ENCODE data around the gene SZRD1. TPM values are rescaled to one million over a fixed set of nuclear protein-coding genes. Genes with fewer than 3 reads are reported as not detected.

SZRD1 gene
- total RNA-seq (2021) = 94.9 to 113 TPM (median 104 TPM) in 3 replicates
- Bru-seq, nascent RNA = percentile 83 among the genes with signal in this experiment
- long read RNA-seq, experiment 1, transcript SZRD1-210 (3 exons, 3,401 nt) = major isoform, 129 of 444 reads
- long read RNA-seq, experiment 1, transcript SZRD1-201 (4 exons, 3,636 nt) = minor isoform, 73 of 444 reads
- long read RNA-seq, experiment 1, transcript SZRD1-202 (3 exons, 3,447 nt) = minor isoform, 118 of 444 reads
- long read RNA-seq, experiment 1, transcript SZRD1-203 (4 exons, 892 nt) = minor isoform, 47 of 444 reads
- long read RNA-seq, experiment 1, partial matches to known transcripts = 72 of 444 reads
- long read RNA-seq, experiment 1, other reads (novel, unspliced or antisense) = 5 of 444 reads
- long read RNA-seq, experiment 2, transcript SZRD1-210 (3 exons, 3,401 nt) = minor isoform, 24 of 127 reads
- long read RNA-seq, experiment 2, transcript SZRD1-201 (4 exons, 3,636 nt) = minor isoform, 16 of 127 reads
- long read RNA-seq, experiment 2, transcript SZRD1-202 (3 exons, 3,447 nt) = major isoform, 27 of 127 reads
- long read RNA-seq, experiment 2, partial matches to known transcripts = 7 of 127 reads
- long read RNA-seq, experiment 2, other reads (novel, unspliced or antisense) = 49 of 127 reads
- long read RNA-seq, experiment 3, transcript SZRD1-202 (3 exons, 3,447 nt) = minor isoform, 34 of 117 reads
- long read RNA-seq, experiment 3, transcript SZRD1-203 (4 exons, 892 nt) = minor isoform, 17 of 117 reads
- long read RNA-seq, experiment 3, transcript SZRD1-201 (4 exons, 3,636 nt) = minor isoform, 24 of 117 reads
- long read RNA-seq, experiment 3, transcript SZRD1-210 (3 exons, 3,401 nt) = major isoform, 35 of 117 reads
- long read RNA-seq, experiment 3, partial matches to known transcripts = 3 of 117 reads
- long read RNA-seq, experiment 3, other reads (novel, unspliced or antisense) = 4 of 117 reads

GRCh38 chr1:16366722-16367257 is at the start of gene SZRD1:
TSS of gene SZRD1 (plus strand) at chr1:16367242. CDS start at chr1:16367258, 16 bp downstream.
- peak; percentile 91 for ATAC-seq
- ChIA-PET CTCF (interaction anchor here (1.2 kb wide), 1 partner anchor 14 kb away, joined by 3 read pairs; no protein-coding TSS in a partner anchor), POLR2A (interaction anchor here (1.0 kb wide), 1 partner anchor 36 kb away, joined by 3 read pairs; no protein-coding TSS in a partner anchor)
- H3K27ac Mint-ChIP-seq = peak within 1 kb of the TSS; percentile 97
- peaks cover 4% of the 10 kb centered on the region for H3K27me3 Mint-ChIP-seq (ENCODE audit: low read depth)
- H3K9me3 Mint-ChIP-seq = no peaks in the 10 kb centered on the region
- H3K4me1 Mint-ChIP-seq = peaks cover 17% of the 10 kb centered on the region
- DNase-seq (ENCODE audit: low spot score) = peak; percentile 92
- no peak for TF ChIP-seq EMX1 (CRISPR knock-in tag; IDR thresholded peaks at IDR 0.05)
- no peak for TF ChIP-seq ARID4B (CRISPR knock-in tag; IDR thresholded peaks at IDR 0.05; ENCODE audit: borderline replicate concordance)
- TF ChIP-seq KAT7 (CRISPR knock-in tag; IDR thresholded peaks at IDR 0.05; ENCODE audit: borderline replicate concordance) = no peak
- TF ChIP-seq E2F5 (CRISPR knock-in tag; IDR thresholded peaks at IDR 0.05) = peak; percentile 11; the same call in 1 of the 2 replicates
- TF ChIP-seq GABPB1 (CRISPR knock-in tag; IDR thresholded peaks at IDR 0.05) = peak; percentile 33; the same call in 1 of the 2 replicates
- TF ChIP-seq PRRX2 (CRISPR knock-in tag; IDR thresholded peaks at IDR 0.05) = no peak
- TF ChIP-seq AR (CRISPR knock-in tag; IDR thresholded peaks at IDR 0.05) = no peak
- TF ChIP-seq SP1 (CRISPR knock-in tag; conservative IDR thresholded peaks at IDR 0.05) = peak; percentile 61; the same call in 1 of the 2 replicates
- peak; percentile 88 for TF ChIP-seq FOXK1 (CRISPR knock-in tag; IDR thresholded peaks at IDR 0.05)
- no peak; the same call in 1 of the 2 replicates for TF ChIP-seq SMAD3 (CRISPR knock-in tag; IDR thresholded peaks at IDR 0.05; ENCODE audit: borderline replicate concordance)
- TF ChIP-seq, protein P1, sequence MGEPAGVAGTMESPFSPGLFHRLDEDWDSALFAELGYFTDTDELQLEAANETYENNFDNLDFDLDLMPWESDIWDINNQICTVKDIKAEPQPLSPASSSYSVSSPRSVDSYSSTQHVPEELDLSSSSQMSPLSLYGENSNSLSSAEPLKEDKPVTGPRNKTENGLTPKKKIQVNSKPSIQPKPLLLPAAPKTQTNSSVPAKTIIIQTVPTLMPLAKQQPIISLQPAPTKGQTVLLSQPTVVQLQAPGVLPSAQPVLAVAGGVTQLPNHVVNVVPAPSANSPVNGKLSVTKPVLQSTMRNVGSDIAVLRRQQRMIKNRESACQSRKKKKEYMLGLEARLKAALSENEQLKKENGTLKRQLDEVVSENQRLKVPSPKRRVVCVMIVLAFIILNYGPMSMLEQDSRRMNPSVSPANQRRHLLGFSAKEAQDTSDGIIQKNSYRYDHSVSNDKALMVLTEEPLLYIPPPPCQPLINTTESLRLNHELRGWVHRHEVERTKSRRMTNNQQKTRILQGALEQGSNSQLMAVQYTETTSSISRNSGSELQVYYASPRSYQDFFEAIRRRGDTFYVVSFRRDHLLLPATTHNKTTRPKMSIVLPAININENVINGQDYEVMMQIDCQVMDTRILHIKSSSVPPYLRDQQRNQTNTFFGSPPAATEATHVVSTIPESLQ (CRISPR knock-in tag; IDR thresholded peaks at IDR 0.05) = no peak
- no peak for TF ChIP-seq NFE2L1 (CRISPR knock-in tag; IDR thresholded peaks at IDR 0.05)
- TF ChIP-seq, protein P2, sequence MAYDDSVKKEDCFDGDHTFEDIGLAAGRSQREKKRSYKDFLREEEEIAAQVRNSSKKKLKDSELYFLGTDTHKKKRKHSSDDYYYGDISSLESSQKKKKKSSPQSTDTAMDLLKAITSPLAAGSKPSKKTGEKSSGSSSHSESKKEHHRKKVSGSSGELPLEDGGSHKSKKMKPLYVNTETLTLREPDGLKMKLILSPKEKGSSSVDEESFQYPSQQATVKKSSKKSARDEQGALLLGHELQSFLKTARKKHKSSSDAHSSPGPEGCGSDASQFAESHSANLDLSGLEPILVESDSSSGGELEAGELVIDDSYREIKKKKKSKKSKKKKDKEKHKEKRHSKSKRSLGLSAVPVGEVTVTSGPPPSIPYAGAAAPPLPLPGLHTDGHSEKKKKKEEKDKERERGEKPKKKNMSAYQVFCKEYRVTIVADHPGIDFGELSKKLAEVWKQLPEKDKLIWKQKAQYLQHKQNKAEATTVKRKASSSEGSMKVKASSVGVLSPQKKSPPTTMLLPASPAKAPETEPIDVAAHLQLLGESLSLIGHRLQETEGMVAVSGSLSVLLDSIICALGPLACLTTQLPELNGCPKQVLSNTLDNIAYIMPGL (CRISPR knock-in tag; IDR thresholded peaks at IDR 0.05) = no peak
- TF ChIP-seq, protein P3, sequence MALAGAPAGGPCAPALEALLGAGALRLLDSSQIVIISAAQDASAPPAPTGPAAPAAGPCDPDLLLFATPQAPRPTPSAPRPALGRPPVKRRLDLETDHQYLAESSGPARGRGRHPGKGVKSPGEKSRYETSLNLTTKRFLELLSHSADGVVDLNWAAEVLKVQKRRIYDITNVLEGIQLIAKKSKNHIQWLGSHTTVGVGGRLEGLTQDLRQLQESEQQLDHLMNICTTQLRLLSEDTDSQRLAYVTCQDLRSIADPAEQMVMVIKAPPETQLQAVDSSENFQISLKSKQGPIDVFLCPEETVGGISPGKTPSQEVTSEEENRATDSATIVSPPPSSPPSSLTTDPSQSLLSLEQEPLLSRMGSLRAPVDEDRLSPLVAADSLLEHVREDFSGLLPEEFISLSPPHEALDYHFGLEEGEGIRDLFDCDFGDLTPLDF (CRISPR knock-in tag; IDR thresholded peaks at IDR 0.05) = no peak
- peak; percentile 74; the same call in 1 of the 2 replicates for TF ChIP-seq CREM (CRISPR knock-in tag; IDR thresholded peaks at IDR 0.05)
- no peak for TF ChIP-seq ZNF138 (CRISPR knock-in tag; conservative IDR thresholded peaks at IDR 0.05)
- TF ChIP-seq ZNF671 (CRISPR knock-in tag; IDR thresholded peaks at IDR 0.05) = no peak
- no peak for TF ChIP-seq ZNF423 (CRISPR knock-in tag; IDR thresholded peaks at IDR 0.05)
- TF ChIP-seq TP53 (CRISPR knock-in tag; IDR thresholded peaks at IDR 0.05) = no peak
- peak within 1 kb of the TSS; percentile 94 for H3K4me3 Mint-ChIP-seq
- no peaks in the 10 kb centered on the region for H3K36me3 Mint-ChIP-seq

Data from WTC11 (cell line).